Esophagus muscularis mucosa (tissue), 4 donors: Measurements from ENCODE around the gene CCDC106.

Experiments
- CTCF ChIP-seq, 3 experiments: fragments of 200-600 bp in 2 of 3; fragments of 450-650 bp in 1 of 3; sonication (generic) in 2 of 3; IDR thresholded peaks; one replicate each; pipeline ENCODE4 v1.5.1; 2017 to 2019; ENCODE audit warnings: antibody characterized with exemption in 3 of 3, mild to moderate bottlenecking in 2 of 3, moderate library complexity in 1 of 3
- EP300 ChIP-seq: sonication (generic); formaldehyde crosslinking; IDR thresholded peaks from one replicate; pipeline ENCODE4 v1.6.1; 2017; ENCODE audit warnings: antibody characterized with exemption
- POLR2A ChIP-seq: fragments of 450-650 bp; IDR thresholded peaks from one replicate; pipeline ENCODE4 v1.6.1; 2017; ENCODE audit warnings: antibody characterized with exemption, moderate library complexity, mild to moderate bottlenecking, low read depth

GRCh38 chr19:55679343-55680257, 31.6 kb downstream of the CCDC106 start:
- TF ChIP-seq POLR2A (no peak), CTCF (IDR thresholded peaks at IDR 0.05) (no peak), EP300 (no peak)
